Loucy (cell line): ENCODE measurements around the gene SAMD1.

Source experiments
- H2AFZ ChIP-seq: fragments of 200-600 bp; sonication (generic); 2 replicates; pipeline ENCODE4 v1.6.0; 2016; ENCODE audit warnings: antibody characterized with exemption, mild to moderate bottlenecking, low read length, moderate library complexity
- H3F3A ChIP-seq: fragments of 200-600 bp; 2 replicates; pipeline ENCODE4 v1.6.0; 2016; ENCODE audit warnings: antibody characterized with exemption, low read depth, mild to moderate bottlenecking
- H3K27me3 ChIP-seq: fragments of 200-600 bp; sonication (generic); 2 replicates; pipeline ENCODE4 v1.6.1; 2014; ENCODE audit warnings: low read length, mild to moderate bottlenecking; ENCODE audit not compliant: insufficient read depth, poor library complexity, severe bottlenecking
- H3K36me3 ChIP-seq: fragments of 200-600 bp; sonication (generic); 2 replicates; pipeline ENCODE4 v1.6.1; 2016; ENCODE audit warnings: low read length; ENCODE audit not compliant: insufficient read depth
- H3K4me1 ChIP-seq: fragments of 200-600 bp; sonication (generic); 2 replicates; pipeline ENCODE4 v1.5.1; 2014; ENCODE audit warnings: low read length, mild to moderate bottlenecking; ENCODE audit not compliant: insufficient read depth, poor library complexity, severe bottlenecking
- H3K4me2 ChIP-seq: fragments of 200-600 bp; sonication (generic); 2 replicates; pipeline ENCODE4 v1.6.0; 2014; ENCODE audit warnings: antibody characterized with exemption, low read length, low read depth, mild to moderate bottlenecking; ENCODE audit not compliant: poor library complexity, severe bottlenecking
- H3K4me3 ChIP-seq: fragments of 200-600 bp; sonication (generic); 2 replicates; pipeline ENCODE4 v1.5.1; 2014; ENCODE audit warnings: low read length, mild to moderate bottlenecking, mixed read lengths; ENCODE audit not compliant: poor library complexity, severe bottlenecking
- H3K79me2 ChIP-seq: fragments of 200-600 bp; sonication (generic); 2 replicates; pipeline ENCODE4 v1.6.1; 2014; ENCODE audit warnings: low read length; ENCODE audit not compliant: insufficient read depth
- H3K9ac ChIP-seq: fragments of 200-600 bp; sonication (generic); 2 replicates; pipeline ENCODE4 v1.6.0; 2014; ENCODE audit warnings: mild to moderate bottlenecking, low read depth, low read length, moderate library complexity; ENCODE audit not compliant: poor library complexity, severe bottlenecking
- H3K9me2 ChIP-seq: fragments of 200-600 bp; sonication (generic); replicated peaks from 2 replicates; pipeline ENCODE4 v1.6.1; 2016; ENCODE audit warnings: low read depth, low read length, mixed read lengths
- H3K9me3 ChIP-seq: fragments of 200-600 bp; sonication (generic); 2 replicates; pipeline ENCODE4 v1.6.1; 2014; ENCODE audit warnings: mild to moderate bottlenecking, antibody characterized with exemption, low read length, low read depth; ENCODE audit not compliant: insufficient read depth
- H4K20me1 ChIP-seq: fragments of 200-600 bp; sonication (generic); 2 replicates; pipeline ENCODE4 v1.6.0; 2014; ENCODE audit warnings: antibody characterized with exemption, low read length, mild to moderate bottlenecking; ENCODE audit not compliant: insufficient read depth, poor library complexity, severe bottlenecking
- CTCF ChIP-seq: fragments of 200-600 bp; sonication (generic); conservative IDR thresholded peaks from 2 replicates; pipeline ENCODE4 v1.5.1; 2014; ENCODE audit warnings: mild to moderate bottlenecking, antibody characterized with exemption, low read length
- EZH2phosphoT487 ChIP-seq: fragments of 200-600 bp; IDR thresholded peaks from 2 replicates; pipeline ENCODE4 v1.6.1; 2018; ENCODE audit warnings: antibody characterized with exemption, mild to moderate bottlenecking, moderate library complexity, borderline replicate concordance

The SAMD1 gene

GRCh38 chr19:14078411-14078810, 12.1 kb downstream of the SAMD1 start:
- Histone ChIP-seq H2AFZ (no peak overlapping the region), H3K4me3 (no peak overlapping the region), H3K9ac (no peak overlapping the region), H3K9me3 (no peaks in the 10 kb centered on the region), H4K20me1 (no peaks in the 10 kb centered on the region), H3F3A (no peaks in the 10 kb centered on the region), H3K36me3 (no peaks in the 10 kb centered on the region), H3K27me3 (no peaks in the 10 kb centered on the region), H3K4me2 (no peak overlapping the region), H3K4me1 (peaks cover 27% of the 10 kb centered on the region), H3K79me2 (peaks cover 8% of the 10 kb centered on the region; the same call in 1 of the 2 replicates), H3K9me2 (no peaks in the 10 kb centered on the region)
- TF ChIP-seq CTCF (no peak), EZH2phosphoT487 (no peak)

- Histone ChIP-seq H4K20me1 (no peaks in the 10 kb centered on the region), H3K9me3 (no peaks in the 10 kb centered on the region), H3K9ac (peak overlapping the region; percentile 79), H3K4me2 (peak overlapping the region; percentile 97), H3K4me1 (peaks cover 17% of the 10 kb centered on the region), H3K9me2 (no peaks in the 10 kb centered on the region), H3K4me3 (peak overlapping the region; percentile 84), H3K27me3 (no peaks in the 10 kb centered on the region), H3K79me2 (peaks cover 8% of the 10 kb centered on the region; the same call in 1 of the 2 replicates), H2AFZ (peak overlapping the region; percentile 95), H3F3A (no peaks in the 10 kb centered on the region), H3K36me3 (no peaks in the 10 kb centered on the region)
- TF ChIP-seq CTCF (no peak), EZH2phosphoT487 (no peak)
These were observed 16.4 kb downstream of the SAMD1 start for GRCh38 chr19:14073925-14074838.

GRCh38 chr19:14073261-14073924, 17.2 kb downstream of the SAMD1 start:
- Histone ChIP-seq H4K20me1 (no peaks in the 10 kb centered on the region), H3K9me3 (no peaks in the 10 kb centered on the region), H3K27me3 (no peaks in the 10 kb centered on the region), H3K79me2 (peaks cover 8% of the 10 kb centered on the region; the same call in 1 of the 2 replicates), H3K4me2 (peak overlapping the region; percentile 97), H2AFZ (peak overlapping the region; percentile 95), H3K4me3 (peak overlapping the region; percentile 84), H3F3A (no peaks in the 10 kb centered on the region), H3K4me1 (peaks cover 17% of the 10 kb centered on the region), H3K9me2 (no peaks in the 10 kb centered on the region), H3K36me3 (no peaks in the 10 kb centered on the region), H3K9ac (peak overlapping the region; percentile 79)
- TF ChIP-seq EZH2phosphoT487 (no peak), CTCF (no peak; the same call in none of the 2 replicates)
